Measurements from ENCODE around the gene HRH4.

The HRH4 gene

GRCh38 chr18:24515721-24516120 lies 55.3 kb downstream of the HRH4 start:
- DNase-seq = no peak

GRCh38 chr18:24516261-24516660 lies 55.8 kb downstream of the HRH4 start:
- DNase-seq = no peak

- DNase-seq = no peak
These were observed 57.1 kb downstream of the HRH4 start for GRCh38 chr18:24517554-24517953.

GRCh38 chr18:24518596-24518995 lies 58.2 kb downstream of the HRH4 start:
- no peak for DNase-seq
